ENCODE results near the gene TTC28. TPM values are rescaled to one million over a fixed set of nuclear protein-coding genes. Genes with fewer than 3 reads are reported as not detected.

Gene TTC28
- total and polyA plus RNA-seq, 7 donors: 0.23 to 102 (median 46.1) TPM

DNA sequence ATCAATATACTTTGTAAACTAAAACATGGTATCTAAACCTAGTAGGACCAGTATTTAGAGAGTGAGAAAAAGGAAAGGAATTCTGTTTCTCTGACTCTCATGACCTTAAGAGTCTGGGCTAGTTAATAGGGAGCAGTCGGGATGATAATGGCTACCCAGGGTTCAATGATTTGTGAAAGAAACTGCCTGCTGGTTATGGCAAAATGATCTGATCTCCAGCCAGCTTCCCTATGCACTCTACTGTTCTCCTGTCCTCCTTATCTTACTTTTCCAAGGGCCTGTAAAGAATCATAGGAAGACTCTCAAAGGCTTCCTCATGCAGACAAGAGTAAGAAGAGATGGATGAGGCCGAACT, 567.5 kb downstream of the TTC28 start:
- Histone ChIP-seq H3K4me1 (peaks cover 0 to 45% (median 42%) of the 10 kb centered on the region in 4 donors), H3K27ac (peak overlapping the region; percentile 14 to 65 (median 46)), H3K27me3 (no peaks in the 10 kb centered on the region), H3K9me3 (no peaks in the 10 kb centered on the region), H3K36me3 (peaks cover 0 to 9% (median under 1%) of the 10 kb centered on the region in 4 donors), H3K4me3 (no peak overlapping the region)
- 81 to 88% methylated on average over 2 of the region's 2 CpGs for WGBS, 2 donors
- DNase-seq: no peak
- intact Hi-C loops (cut with DNase I): no loop called here
- TF ChIP-seq, protein P1, sequence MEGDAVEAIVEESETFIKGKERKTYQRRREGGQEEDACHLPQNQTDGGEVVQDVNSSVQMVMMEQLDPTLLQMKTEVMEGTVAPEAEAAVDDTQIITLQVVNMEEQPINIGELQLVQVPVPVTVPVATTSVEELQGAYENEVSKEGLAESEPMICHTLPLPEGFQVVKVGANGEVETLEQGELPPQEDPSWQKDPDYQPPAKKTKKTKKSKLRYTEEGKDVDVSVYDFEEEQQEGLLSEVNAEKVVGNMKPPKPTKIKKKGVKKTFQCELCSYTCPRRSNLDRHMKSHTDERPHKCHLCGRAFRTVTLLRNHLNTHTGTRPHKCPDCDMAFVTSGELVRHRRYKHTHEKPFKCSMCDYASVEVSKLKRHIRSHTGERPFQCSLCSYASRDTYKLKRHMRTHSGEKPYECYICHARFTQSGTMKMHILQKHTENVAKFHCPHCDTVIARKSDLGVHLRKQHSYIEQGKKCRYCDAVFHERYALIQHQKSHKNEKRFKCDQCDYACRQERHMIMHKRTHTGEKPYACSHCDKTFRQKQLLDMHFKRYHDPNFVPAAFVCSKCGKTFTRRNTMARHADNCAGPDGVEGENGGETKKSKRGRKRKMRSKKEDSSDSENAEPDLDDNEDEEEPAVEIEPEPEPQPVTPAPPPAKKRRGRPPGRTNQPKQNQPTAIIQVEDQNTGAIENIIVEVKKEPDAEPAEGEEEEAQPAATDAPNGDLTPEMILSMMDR (IDR thresholded peaks at IDR 0.05): no peak
- TF ChIP-seq EP300 (IDR thresholded peaks at IDR 0.05) (no peak), POLR2A (IDR thresholded peaks at IDR 0.05) (no peak), POLR2AphosphoS5 (IDR thresholded peaks at IDR 0.05) (no peak)

DNA sequence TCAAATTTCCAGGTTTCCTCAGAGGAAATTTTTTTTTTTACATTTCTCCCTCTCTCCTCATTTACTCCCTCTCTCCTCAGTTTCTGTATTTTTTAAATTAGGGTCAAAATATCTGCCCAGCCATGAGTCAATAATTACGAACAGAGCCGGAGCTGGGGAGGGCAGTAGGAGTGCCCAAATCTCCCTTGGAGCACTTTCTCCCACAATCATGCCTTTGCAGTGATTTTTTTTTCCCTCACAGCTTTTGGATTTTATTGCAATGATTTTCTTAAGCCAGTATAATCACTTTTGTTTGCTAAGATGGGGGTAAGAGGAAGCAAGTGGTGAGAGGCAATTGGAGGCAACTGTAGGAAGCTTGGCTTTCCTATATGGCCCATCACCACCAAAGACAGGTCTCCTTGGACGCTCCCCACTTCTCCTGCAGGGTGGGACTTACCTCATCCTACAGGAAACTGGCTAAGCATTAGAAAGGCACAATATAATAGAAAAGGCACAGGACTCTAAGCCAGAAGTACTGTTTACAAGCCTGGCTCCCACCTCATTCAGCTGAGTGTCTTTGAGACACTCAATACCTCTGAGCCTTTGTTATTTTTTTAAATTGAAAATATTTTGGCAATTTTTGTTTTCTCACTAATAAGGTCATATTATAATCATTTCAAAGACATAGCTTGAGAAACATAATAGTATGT, 568.0 kb downstream of the TTC28 start:
- no peak overlapping the region for H3K4me3 ChIP-seq
- no peaks in the 10 kb centered on the region for H3K27me3 ChIP-seq
- H3K9me3 ChIP-seq: no peaks in the 10 kb centered on the region
- intact Hi-C loops (cut with DNase I): no loop called here
- WGBS, 2 donors: 79 to 87% methylated on average over 3 of the region's 3 CpGs
- peak overlapping the region in 2 of 4 donors; percentile 58 to 65 for H3K27ac ChIP-seq
- TF ChIP-seq EP300 (IDR thresholded peaks at IDR 0.05): no peak
- no peak for DNase-seq
- H3K36me3 ChIP-seq: peaks cover 0 to 11% (median 2%) of the 10 kb centered on the region in 4 donors
- peaks cover 0 to 40% (median 37%) of the 10 kb centered on the region in 4 donors for H3K4me1 ChIP-seq

- H3K9me3 ChIP-seq: no peaks in the 10 kb centered on the region
- H3K27ac ChIP-seq: no peak overlapping the region
- intact Hi-C loops (cut with DNase I): no loop called here
- H3K4me3 ChIP-seq: no peak overlapping the region
- TF ChIP-seq POLR2A (IDR thresholded peaks at IDR 0.05) (no peak), POLR2AphosphoS5 (IDR thresholded peaks at IDR 0.05) (no peak), EP300 (IDR thresholded peaks at IDR 0.05) (no peak)
- TF ChIP-seq, protein P1 (IDR thresholded peaks at IDR 0.05): no peak
- DNase-seq: no peak
- H3K27me3 ChIP-seq: no peaks in the 10 kb centered on the region
- 89 to 91% methylated on average over 4 of the region's 4 CpGs for WGBS, 2 donors
- peaks cover 0 to 22% (median 20%) of the 10 kb centered on the region in 4 donors for H3K4me1 ChIP-seq
- H3K36me3 ChIP-seq: peaks cover 0 to 24% (median 2%) of the 10 kb centered on the region in 4 donors
Measured at GRCh38 chr22:28108851-28109250, 570.8 kb downstream of the TTC28 start.

GRCh38 chr22:28106617-28107016, 573.0 kb downstream of the TTC28 start:
- no peaks in the 10 kb centered on the region for H3K9me3 ChIP-seq
- TF ChIP-seq POLR2AphosphoS5 (IDR thresholded peaks at IDR 0.05): no peak
- TF ChIP-seq, protein P1 (IDR thresholded peaks at IDR 0.05): no peak
- no peak for TF ChIP-seq EP300 (IDR thresholded peaks at IDR 0.05)
- no peak for TF ChIP-seq POLR2A (IDR thresholded peaks at IDR 0.05)
- DNase-seq: no peak
- WGBS, 2 donors: 92 to 93% methylated on average over 4 of the region's 4 CpGs
- intact Hi-C loops (cut with DNase I): no loop called here
- no peak overlapping the region for H3K4me3 ChIP-seq
- peaks cover 0 to 24% (median 2%) of the 10 kb centered on the region in 4 donors for H3K36me3 ChIP-seq
- no peak overlapping the region for H3K27ac ChIP-seq
- no peaks in the 10 kb centered on the region for H3K27me3 ChIP-seq
- H3K4me1 ChIP-seq: peaks cover 0 to 8% (median under 1%) of the 10 kb centered on the region in 4 donors

DNA sequence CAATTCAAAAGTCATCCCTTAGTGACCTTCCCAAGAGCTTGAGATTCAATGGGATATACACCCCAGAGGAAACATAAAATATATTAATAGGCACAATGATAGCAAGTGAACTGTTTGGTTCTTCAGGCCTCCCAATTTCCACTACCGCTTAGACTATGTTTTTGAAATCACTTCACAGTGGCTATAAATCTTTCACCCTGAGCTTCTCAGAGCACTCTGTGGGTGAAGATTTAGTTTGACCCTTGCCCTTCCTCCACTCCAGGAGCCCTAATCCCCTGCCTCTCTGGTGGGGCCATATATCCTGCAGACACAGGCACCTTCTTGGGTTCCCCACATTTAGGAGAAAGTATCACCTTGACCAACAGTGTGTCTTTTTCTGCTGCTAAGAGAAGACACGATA, 573.7 kb downstream of the TTC28 start:
- 94 to 97% methylated on average over 2 of the region's 2 CpGs for WGBS, 2 donors
- H3K27ac ChIP-seq: no peak overlapping the region
- H3K9me3 ChIP-seq: no peaks in the 10 kb centered on the region
- H3K4me1 ChIP-seq: peaks cover 0 to 6% (median 0%) of the 10 kb centered on the region in 4 donors
- H3K36me3 ChIP-seq: peaks cover 0 to 26% (median 2%) of the 10 kb centered on the region in 4 donors
- DNase-seq: no peak
- H3K27me3 ChIP-seq: no peaks in the 10 kb centered on the region
- TF ChIP-seq EP300 (IDR thresholded peaks at IDR 0.05) (no peak), POLR2A (IDR thresholded peaks at IDR 0.05) (no peak), POLR2AphosphoS5 (IDR thresholded peaks at IDR 0.05) (no peak)
- TF ChIP-seq, protein P1 (IDR thresholded peaks at IDR 0.05): no peak
- no peak overlapping the region for H3K4me3 ChIP-seq
- intact Hi-C loops (cut with DNase I): no loop called here

Measured in sigmoid colon (tissue), 7 donors.